GM21526 (cell line): ENCODE data around the gene TMPRSS3.

Source experiments
- ATAC-seq: cut with Tn5 transposase; IDR thresholded peaks from one replicate; pipeline ENCODE4 v1.9.1; 2021; ENCODE audit warnings: moderate library complexity; ENCODE audit not compliant: unreplicated experiment, low FRiP score

Gene TMPRSS3

GRCh38 chr21:42353623-42354022 is 42.2 kb downstream of the TMPRSS3 start:
- no peak for ATAC-seq

GRCh38 chr21:42352441-42353095 is 43.3 kb downstream of the TMPRSS3 start:
- ATAC-seq: no peak

GRCh38 chr21:42351626-42352440 is 44.0 kb downstream of the TMPRSS3 start:
- ATAC-seq: no peak

DNA sequence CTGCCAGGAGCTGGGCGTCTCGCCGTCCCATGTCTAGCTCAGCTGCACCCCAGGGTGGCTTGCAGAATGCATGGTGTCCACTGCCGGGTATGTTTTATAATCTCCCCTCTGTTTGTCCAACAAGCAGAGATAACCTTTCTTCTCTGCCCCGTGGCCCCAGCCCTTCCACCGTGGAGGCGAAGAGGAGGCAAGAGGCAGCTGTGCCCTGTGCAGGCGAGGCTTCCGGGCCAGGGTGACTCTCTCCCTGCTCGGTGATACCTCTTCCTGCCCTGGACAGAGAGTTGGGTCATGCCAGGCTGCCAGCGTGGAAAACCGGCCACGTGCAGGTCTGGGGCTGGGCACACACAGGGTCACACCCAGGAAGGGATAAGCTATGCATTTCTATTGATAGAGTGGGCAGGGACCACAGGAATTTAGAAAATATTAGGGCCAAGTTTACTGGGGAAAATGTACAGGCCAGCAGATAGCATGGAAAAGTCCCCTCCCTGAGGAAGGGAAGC is 44.9 kb downstream of the TMPRSS3 start, which contains the start of gene TFF2:
Gene TFF2, minus strand, starts transcription at position 68 of the 500 bp plus-strand sequence. Its CDS starts 37 bp downstream, at position 31.
- no peak for ATAC-seq

DNA sequence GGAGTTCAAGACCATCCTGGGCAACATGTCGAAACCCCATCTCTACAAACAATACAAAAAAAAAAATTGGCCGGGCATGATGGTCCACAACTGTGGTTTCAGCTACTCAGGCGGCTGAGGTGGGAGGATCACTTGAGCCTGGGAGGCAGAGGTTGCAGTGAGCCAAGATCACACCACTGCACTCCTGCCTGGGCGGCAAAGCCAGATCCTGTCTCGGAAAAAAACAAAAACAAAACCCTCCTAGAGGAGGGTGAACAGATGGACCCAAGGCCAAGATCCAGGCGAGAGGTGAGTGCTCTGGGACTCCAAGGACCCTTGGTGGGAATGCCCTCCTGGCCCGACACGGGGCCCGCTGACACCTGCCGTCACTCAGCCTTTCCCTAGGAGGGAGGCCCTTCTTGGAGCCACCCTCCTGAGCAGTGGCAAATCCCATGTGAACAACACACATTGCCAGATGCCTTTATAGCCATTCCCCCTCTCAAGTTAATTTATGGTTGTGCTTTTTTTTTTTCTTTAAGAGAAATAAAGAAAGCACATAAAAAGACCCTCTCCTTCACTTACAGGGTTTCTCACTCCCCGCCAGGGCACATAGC is 45.4 kb downstream of the TMPRSS3 start:
- ATAC-seq: no peak

GRCh38 chr21:42349420-42350317 is 46.2 kb downstream of the TMPRSS3 start:
- no peak for ATAC-seq

- no peak for ATAC-seq
Observed at GRCh38 chr21:42348762-42349161, 47.1 kb downstream of the TMPRSS3 start.

- ATAC-seq: no peak
Observed at GRCh38 chr21:42347601-42348327, 48.1 kb downstream of the TMPRSS3 start.

DNA sequence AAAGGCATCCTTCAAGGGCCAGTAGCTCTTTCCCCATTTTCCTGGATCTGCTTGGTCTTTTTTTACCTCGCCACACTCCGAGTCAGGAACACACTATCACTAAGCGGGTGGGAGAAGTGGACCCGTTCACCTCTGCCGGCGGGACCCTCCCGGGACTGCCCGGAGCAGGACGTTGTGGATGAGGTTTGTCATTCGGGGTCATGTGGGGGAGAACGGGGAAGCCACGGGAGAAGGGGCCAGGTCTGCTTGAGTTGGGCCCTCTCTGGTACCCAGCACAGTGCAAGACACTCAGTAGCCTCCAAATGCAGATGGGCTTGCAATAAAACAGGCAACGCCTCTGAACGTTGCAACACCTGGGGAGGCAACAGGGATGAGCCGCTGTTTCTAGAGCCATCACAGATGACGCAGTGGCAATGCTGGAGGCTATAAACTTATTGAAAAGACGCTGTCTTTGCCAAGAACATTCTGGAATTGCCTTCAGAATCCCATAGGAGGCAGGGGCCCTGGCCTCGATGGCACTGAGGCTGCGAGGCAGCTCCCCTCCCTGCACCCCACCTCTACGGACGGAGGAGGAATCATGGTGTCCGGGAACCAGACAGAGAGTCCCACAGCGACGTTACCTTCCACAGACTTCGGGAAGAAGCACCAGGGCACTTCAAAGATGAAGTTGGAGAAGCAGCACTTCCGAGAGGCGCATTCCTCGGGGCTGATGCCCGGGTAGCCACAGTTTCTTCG is 48.8 kb downstream of the TMPRSS3 start:
- no peak for ATAC-seq

DNA sequence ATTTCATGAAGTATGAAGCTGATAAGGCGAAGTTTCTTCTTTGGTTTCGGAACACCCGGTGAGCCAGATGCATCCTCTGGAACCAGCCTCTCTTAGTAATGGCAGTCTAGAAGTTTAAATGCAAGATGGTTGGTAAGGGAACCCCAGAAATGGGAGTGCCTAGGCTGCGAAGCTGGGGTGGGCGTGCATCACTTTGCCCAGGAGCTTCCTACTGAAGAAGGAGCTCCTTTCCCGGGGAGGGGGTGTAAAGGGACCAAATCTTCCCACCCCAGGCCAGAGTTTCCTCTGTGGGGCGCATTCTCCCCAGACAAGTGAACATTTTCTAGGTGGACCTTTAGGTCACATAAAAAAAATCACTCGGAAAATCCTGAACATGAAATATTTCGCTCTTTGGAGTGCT is 49.4 kb downstream of the TMPRSS3 start:
- no peak for ATAC-seq

- no peak for ATAC-seq
Observed at GRCh38 chr21:42344631-42345030, 51.2 kb downstream of the TMPRSS3 start.

GRCh38 chr21:42343963-42344510 is 51.8 kb downstream of the TMPRSS3 start:
- no peak for ATAC-seq

GRCh38 chr21:42343556-42343955 is 52.3 kb downstream of the TMPRSS3 start:
- ATAC-seq: no peak

DNA sequence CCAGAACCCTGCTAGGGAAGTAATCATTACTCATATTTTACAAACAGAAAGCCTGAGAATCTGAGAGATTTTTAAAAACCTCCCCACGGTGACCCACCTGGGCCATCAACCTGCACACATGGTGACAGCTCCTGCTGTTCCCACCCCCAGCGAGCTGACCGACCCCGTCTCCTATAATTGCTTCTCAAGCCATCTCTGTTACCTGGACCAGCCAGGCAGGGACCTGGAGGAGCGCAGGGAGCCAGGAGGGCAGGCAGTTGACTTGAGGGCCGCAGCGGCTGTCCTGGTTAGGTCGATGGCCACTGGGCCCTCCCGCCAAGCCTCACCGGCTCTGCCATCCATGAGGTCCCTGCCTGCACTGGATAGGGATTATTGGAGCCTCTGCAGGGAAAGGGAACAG is 52.8 kb downstream of the TMPRSS3 start:
- no peak for ATAC-seq

GRCh38 chr21:42341776-42342542 is 53.9 kb downstream of the TMPRSS3 start:
- no peak for ATAC-seq

GRCh38 chr21:42340187-42341050 is 55.4 kb downstream of the TMPRSS3 start:
- ATAC-seq: no peak
